GM19395 (cell line): ENCODE results near the gene ZC3H10.

Experiments
- ATAC-seq: cut with Tn5 transposase; IDR thresholded peaks from one replicate; pipeline ENCODE4 v1.9.1; 2021; ENCODE audit warnings: mild to moderate bottlenecking, moderate library complexity; ENCODE audit not compliant: unreplicated experiment

ZC3H10 gene

GRCh38 chr12:56169229-56169759 lies 51.2 kb downstream of the ZC3H10 start:
- ATAC-seq: no peak

- no peak for ATAC-seq
Observed at GRCh38 chr12:56172839-56173238, 54.8 kb downstream of the ZC3H10 start.
